OCI-LY7 (cell line): ENCODE measurements around the gene CASZ1.

ENCODE experiments used
- EZH2phosphoT487 ChIP-seq: fragments of 200-600 bp; sonication (generic); IDR thresholded peaks from 2 replicates; pipeline ENCODE4 v1.6.1; 2018; ENCODE audit warnings: low read depth, borderline replicate concordance, mild to moderate bottlenecking, mixed run types, antibody characterized with exemption, low read length, moderate library complexity, mixed read lengths
- TF ChIP-seq, protein P1 (sequence below): fragments of 200-600 bp; sonication (generic); conservative IDR thresholded peaks from 2 replicates; pipeline ENCODE4 v1.5.1; 2014; ENCODE audit warnings: mild to moderate bottlenecking, antibody characterized with exemption, low read length, moderate library complexity, mixed read lengths

DNA sequence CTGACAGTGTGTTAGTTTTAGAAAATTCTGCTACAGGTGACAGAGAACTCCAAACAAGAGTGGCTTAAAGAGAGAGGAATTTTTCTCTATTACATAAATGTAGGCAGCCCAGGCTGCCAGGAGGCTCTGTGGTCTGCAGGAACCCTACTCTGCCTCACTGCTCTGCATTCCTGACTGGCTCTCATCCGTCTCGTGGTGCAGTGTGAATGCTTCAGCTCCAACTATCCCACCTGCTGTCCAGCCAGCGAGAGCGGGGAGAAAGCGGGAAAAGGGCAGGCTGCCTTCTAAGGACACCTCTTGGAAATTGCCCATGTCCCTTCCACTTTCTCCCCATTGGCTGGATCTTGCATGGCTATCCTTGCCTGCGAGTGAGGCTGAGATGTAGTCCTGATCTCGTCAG is 190.4 kb downstream of the CASZ1 start:
- TF ChIP-seq, protein P1, sequence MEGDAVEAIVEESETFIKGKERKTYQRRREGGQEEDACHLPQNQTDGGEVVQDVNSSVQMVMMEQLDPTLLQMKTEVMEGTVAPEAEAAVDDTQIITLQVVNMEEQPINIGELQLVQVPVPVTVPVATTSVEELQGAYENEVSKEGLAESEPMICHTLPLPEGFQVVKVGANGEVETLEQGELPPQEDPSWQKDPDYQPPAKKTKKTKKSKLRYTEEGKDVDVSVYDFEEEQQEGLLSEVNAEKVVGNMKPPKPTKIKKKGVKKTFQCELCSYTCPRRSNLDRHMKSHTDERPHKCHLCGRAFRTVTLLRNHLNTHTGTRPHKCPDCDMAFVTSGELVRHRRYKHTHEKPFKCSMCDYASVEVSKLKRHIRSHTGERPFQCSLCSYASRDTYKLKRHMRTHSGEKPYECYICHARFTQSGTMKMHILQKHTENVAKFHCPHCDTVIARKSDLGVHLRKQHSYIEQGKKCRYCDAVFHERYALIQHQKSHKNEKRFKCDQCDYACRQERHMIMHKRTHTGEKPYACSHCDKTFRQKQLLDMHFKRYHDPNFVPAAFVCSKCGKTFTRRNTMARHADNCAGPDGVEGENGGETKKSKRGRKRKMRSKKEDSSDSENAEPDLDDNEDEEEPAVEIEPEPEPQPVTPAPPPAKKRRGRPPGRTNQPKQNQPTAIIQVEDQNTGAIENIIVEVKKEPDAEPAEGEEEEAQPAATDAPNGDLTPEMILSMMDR, result no peak
- no peak for TF ChIP-seq EZH2phosphoT487
